SK-N-MC (cell line): ENCODE results near the gene RNLS.

Experiments used
- DNase-seq: peaks from one replicate; pipeline ENCODE4 v3.0.0-alpha.2; 2011; ENCODE audit warnings: low read depth, low spot score
- H3K27ac ChIP-seq: fragments of 200-600 bp; sonication (generic); 2 replicates; pipeline ENCODE4 v1.5.1; 2016; ENCODE audit warnings: mixed run types
- H3K36me3 ChIP-seq: fragments of 200-600 bp; sonication (generic); 2 replicates; pipeline ENCODE4 v1.6.1; 2017; ENCODE audit warnings: antibody characterized with exemption, low read length, mixed read lengths; ENCODE audit not compliant: insufficient read depth
- H3K4me3 ChIP-seq: fragments of 200-600 bp; sonication (generic); 2 replicates; pipeline ENCODE4 v1.5.1; 2016
- H3K9ac ChIP-seq: fragments of 200-600 bp; sonication (generic); 2 replicates; pipeline ENCODE4 v1.8.0; 2017; ENCODE audit warnings: mixed run types, mixed read lengths; ENCODE audit not compliant: insufficient read length
- H3K9me3 ChIP-seq: fragments of 200-600 bp; sonication (generic); 2 replicates; pipeline ENCODE4 v1.6.1; 2017; ENCODE audit warnings: low read depth, mild to moderate bottlenecking, antibody characterized with exemption, low read length, moderate library complexity, mixed read lengths
- EZH2 ChIP-seq: fragments of 200-600 bp; sonication (generic); IDR thresholded peaks from one replicate; pipeline ENCODE4 v1.6.1; 2017; ENCODE audit warnings: antibody characterized with exemption
- FOXP2 ChIP-seq: optimal IDR thresholded peaks from 2 replicates; pipeline ENCODE3; 2011; ENCODE audit warnings: mild to moderate bottlenecking, moderate library complexity; ENCODE audit not compliant: insufficient read depth; ENCODE audit errors: extremely low read length, control extremely low read depth
- POLR2AphosphoS5 ChIP-seq: IDR thresholded peaks from 2 replicates; pipeline ENCODE4 v1.6.1; 2012; ENCODE audit warnings: mild to moderate bottlenecking, low read depth, low read length, borderline replicate concordance

RNLS gene

DNA sequence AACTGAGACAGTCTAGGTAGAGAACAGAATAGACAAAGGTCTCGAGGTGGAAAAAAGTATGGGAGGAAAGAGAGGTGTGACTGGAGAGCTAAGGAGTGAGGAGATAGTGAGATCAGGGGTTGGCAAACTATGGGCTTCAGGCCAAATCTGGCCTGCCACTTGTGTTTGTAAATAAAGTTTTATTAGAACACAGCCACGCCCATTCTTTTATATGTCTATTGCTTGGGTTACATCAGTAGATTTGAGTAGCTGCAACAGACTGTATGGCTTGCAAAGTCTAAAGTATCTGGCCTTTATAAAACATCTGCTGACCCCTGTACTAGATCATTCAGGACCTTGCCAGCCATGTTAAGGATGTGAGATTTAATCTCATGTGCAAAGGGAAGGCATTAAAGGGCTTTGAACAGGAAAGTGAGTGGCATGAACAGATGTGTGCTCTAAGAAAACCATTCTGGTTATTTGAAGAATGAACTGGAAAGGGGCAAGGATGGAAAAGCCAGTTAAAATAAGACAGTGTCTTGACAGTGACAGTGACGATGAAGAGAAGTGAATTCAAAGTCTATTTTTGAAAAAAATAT, 240.3 kb downstream of the RNLS start:
- no peak for DNase-seq
- no peaks in the 10 kb centered on the region for H3K9me3 ChIP-seq
- H3K27ac ChIP-seq = no peak overlapping the region
- no peak overlapping the region for H3K4me3 ChIP-seq
- H3K36me3 ChIP-seq = no peaks in the 10 kb centered on the region
- TF ChIP-seq FOXP2 (no peak), POLR2AphosphoS5 (no peak), EZH2 (no peak)
- H3K9ac ChIP-seq = no peak overlapping the region

DNA sequence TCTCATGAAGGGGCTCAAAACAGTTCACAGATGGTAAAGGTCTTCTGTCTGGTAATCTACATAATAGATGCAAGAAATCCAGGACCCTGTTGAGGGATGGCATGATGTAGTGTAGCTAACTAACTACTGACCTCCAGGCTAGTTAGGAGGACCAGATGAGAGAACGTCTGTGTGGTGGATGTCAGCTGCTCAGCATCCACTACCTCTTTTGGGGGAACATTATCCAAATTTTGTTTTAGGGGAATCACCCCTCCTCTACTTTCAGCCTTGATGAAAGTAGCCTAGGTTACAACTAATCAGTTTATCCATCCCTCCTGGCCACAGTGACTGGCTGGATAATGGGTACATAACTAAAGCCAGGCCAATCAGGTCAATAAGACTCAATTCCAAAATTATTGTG, 246.0 kb downstream of the RNLS start:
- Histone ChIP-seq H3K36me3 (no peaks in the 10 kb centered on the region), H3K27ac (no peak overlapping the region), H3K4me3 (no peak overlapping the region), H3K9me3 (no peaks in the 10 kb centered on the region), H3K9ac (no peak overlapping the region)
- TF ChIP-seq POLR2AphosphoS5 = no peak
- TF ChIP-seq EZH2 = no peak
- TF ChIP-seq FOXP2 = no peak
- DNase-seq = no peak

DNA sequence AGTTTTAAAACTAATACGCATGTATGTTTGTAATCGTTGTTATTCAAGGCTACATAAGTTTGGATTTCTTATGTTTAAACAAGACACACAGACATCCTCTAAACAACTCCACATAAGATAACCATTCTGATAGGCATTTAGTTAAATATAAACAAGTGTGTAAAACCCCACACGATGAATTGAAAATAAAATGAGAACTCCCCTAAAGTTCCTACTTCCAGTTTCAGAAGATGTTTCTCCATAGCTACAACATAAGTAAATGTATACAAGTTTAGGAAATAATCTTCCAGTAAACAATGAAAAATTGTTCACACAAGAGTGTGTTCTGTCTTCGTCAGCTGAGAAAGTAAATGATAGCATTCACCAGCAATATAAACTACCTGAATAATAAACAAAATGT, 246.8 kb downstream of the RNLS start:
- no peaks in the 10 kb centered on the region for H3K36me3 ChIP-seq
- no peak overlapping the region for H3K9ac ChIP-seq
- no peak for DNase-seq
- no peak overlapping the region for H3K4me3 ChIP-seq
- H3K9me3 ChIP-seq = no peaks in the 10 kb centered on the region
- TF ChIP-seq EZH2 (no peak), POLR2AphosphoS5 (no peak), FOXP2 (no peak)
- H3K27ac ChIP-seq = no peak overlapping the region

DNA sequence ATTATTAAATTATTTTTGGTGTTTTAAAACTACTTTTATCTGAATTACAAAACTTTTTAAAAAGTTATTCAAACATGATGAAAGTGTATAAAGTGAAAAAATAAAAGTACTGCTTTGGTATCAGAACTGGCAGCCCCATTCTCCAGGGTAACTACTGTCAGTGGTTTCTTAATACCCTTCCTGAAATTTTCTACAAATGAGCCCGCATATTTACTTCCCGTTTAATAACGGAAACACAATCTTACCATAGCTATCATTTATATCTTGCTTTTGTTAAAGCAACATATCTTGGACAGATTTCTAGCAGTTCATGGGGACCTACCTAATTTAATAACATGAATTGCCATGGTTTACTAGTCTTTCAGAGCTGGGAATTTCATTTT, 249.9 kb downstream of the RNLS start:
- H3K9ac ChIP-seq = no peak overlapping the region
- TF ChIP-seq EZH2 (no peak), POLR2AphosphoS5 (no peak), FOXP2 (no peak)
- no peak overlapping the region for H3K27ac ChIP-seq
- no peaks in the 10 kb centered on the region for H3K9me3 ChIP-seq
- no peak overlapping the region for H3K4me3 ChIP-seq
- no peaks in the 10 kb centered on the region for H3K36me3 ChIP-seq
- no peak for DNase-seq

DNA sequence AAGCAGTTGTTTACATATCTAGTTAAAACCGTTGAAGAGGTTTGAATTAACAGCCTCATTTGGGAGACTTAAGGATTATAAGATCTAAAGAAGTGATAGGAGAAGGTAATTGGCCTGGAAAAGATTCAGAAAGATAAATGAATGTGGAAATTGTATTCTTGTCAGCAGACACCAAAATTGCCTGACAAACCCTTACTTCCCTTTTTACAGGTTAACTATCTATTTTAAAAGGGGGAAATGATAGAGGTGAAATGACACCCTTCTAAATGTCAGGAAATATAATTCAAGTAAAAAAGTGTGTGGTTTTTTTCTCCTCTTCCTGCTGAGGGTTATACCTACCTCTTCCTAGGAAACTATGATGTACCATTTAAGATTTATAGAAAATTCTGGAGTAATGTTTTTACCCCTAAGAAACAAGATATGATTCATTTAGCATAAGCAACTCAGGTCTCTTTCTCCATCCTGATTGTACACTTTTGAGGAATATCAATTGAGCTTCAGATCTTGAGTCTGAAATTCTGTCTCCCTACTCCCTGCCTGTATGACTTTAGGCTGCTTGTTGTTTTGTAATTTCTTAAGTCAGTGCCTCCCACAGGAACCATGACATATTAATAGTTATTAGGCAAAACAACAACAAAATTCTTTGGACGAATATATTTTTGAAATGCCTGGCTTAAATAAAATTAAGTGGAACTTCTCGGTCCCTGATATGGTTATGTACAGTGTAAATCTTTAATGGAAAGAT, 250.4 kb downstream of the RNLS start:
- Histone ChIP-seq H3K4me3 (no peak overlapping the region), H3K9me3 (no peaks in the 10 kb centered on the region), H3K36me3 (no peaks in the 10 kb centered on the region), H3K9ac (no peak overlapping the region), H3K27ac (no peak overlapping the region)
- DNase-seq = no peak
- TF ChIP-seq POLR2AphosphoS5 (no peak), EZH2 (no peak), FOXP2 (no peak)

DNA sequence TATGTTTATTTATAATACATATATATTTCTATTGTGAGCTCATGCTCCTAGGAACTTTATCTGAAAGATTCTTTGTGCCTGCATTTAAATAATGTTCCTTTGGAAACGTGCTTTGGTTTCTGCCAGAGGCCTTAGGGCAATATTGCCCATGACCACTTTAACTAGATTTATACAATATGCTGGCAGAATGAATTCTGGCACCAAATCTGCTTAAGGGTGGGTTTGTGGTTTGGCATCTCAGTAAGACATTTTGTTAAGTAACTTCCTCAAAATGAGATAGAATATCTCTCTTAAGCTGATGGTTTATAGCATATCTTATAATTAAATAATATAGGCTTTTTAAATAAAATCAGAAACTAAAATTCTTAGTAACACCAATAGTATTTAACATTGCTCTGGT, 252.9 kb downstream of the RNLS start:
- Histone ChIP-seq H3K4me3 (no peak overlapping the region), H3K9ac (no peak overlapping the region), H3K9me3 (no peaks in the 10 kb centered on the region), H3K36me3 (no peaks in the 10 kb centered on the region), H3K27ac (no peak overlapping the region)
- no peak for DNase-seq
- no peak for TF ChIP-seq POLR2AphosphoS5
- TF ChIP-seq FOXP2 = no peak
- TF ChIP-seq EZH2 = no peak

DNA sequence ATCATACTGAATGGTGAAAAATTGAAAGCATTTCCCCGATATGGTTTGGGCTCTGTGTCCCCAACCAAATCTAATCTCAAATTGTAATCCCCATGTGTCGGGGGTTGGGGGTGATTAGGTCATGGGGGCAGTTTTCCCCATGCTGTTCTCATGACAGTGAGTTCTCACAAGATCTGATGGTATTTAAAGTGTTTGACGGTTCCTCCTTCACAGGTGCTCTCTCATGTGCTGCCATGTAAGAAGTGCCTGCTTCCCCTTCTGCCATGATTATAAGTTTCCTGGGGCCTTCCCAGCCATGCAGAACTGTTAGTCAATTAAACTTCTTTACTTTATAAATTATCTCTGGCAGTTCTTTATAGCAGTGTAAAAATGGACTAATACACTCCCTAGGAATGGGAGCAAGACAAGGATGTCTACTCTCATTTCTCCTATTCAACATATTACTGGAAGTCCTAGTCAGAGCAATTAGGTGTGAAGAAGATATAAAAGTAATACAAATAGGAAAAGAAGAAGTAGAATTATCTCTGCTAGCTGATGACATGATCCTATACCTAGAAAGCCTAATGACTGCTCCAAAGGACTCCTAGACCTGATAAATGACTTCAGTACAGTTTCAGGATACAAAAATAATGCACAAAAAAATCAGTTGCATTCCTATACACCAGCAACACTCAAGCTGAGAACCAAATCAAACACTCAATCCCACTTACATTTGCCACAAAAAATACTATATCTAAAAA, 260.6 kb downstream of the RNLS start:
- no peak overlapping the region for H3K4me3 ChIP-seq
- no peak overlapping the region for H3K9ac ChIP-seq
- H3K9me3 ChIP-seq = no peaks in the 10 kb centered on the region
- DNase-seq = no peak
- H3K36me3 ChIP-seq = no peaks in the 10 kb centered on the region
- H3K27ac ChIP-seq = no peak overlapping the region
- TF ChIP-seq EZH2 (no peak), FOXP2 (no peak), POLR2AphosphoS5 (no peak)

DNA sequence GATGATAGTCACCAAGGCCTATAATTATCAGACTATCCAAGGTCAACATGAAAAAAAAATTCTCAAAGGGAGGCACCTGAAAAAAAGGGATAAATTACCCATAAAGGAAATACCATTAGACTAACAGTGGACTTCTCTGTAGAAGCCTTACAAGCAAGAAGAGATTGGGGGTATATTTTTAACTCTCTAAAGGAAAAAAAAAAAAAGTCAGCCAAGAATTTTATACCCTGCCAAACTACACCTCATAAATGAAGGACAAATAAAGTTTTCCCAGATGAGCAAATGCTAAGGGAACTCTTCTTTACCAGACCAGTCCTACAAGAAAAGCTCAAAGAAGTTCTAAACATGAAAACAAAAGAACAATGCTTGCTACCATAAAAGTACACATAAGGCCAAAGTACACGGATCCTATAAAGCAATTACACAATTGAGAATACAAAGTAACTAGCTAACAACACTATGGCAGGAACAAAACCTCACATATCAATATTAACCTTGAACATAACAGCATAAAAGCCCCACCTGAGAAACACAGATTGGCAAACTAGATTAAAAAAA, 263.1 kb downstream of the RNLS start:
- TF ChIP-seq EZH2 (no peak), POLR2AphosphoS5 (no peak), FOXP2 (no peak)
- H3K9me3 ChIP-seq = no peaks in the 10 kb centered on the region
- no peak overlapping the region for H3K9ac ChIP-seq
- no peak overlapping the region for H3K27ac ChIP-seq
- DNase-seq = no peak
- no peaks in the 10 kb centered on the region for H3K36me3 ChIP-seq
- no peak overlapping the region for H3K4me3 ChIP-seq
